CD14-positive monocyte (primary cell): Measurements from ENCODE around the gene SPOP. TPM values are rescaled to one million over a fixed set of nuclear protein-coding genes. Genes with fewer than 3 reads are reported as not detected.
A peak's percentile ranks its signal among the peaks of the same experiment; 100 is the strongest.

Source experiments
- DNase-seq, 3 donors: peaks; one replicate each; pipeline ENCODE4 v3.0.0-alpha.2; 2011 to 2022
- H2AFZ ChIP-seq: 2 replicates; pipeline ENCODE4 v1.6.0; 2012; ENCODE audit warnings: mild to moderate bottlenecking, low read depth, low read length, inconsistent platforms; ENCODE audit not compliant: insufficient read depth, poor library complexity, severe bottlenecking
- H3K27ac ChIP-seq, 2 donors: 1 replicate in 1 of 2; 2 replicates in 1 of 2; pipeline ENCODE4 v1.5.1; 2012 to 2013; ENCODE audit warnings: low read length in 2 of 2, control low read depth in 1 of 2, inconsistent platforms in 1 of 2, low read depth in 1 of 2, mild to moderate bottlenecking in 1 of 2
- H3K27me3 ChIP-seq, 2 donors: one replicate each; pipeline versions ENCODE4 v1.6.0 to v1.6.1; 2011 to 2013; ENCODE audit warnings: low read length in 2 of 2; ENCODE audit not compliant: control insufficient read depth in 2 of 2, insufficient read depth in 2 of 2
- H3K36me3 ChIP-seq, 2 donors: replicated peaks in 1 of 2; 1 replicate in 1 of 2; 2 replicates in 1 of 2; pipeline versions ENCODE4 v1.5.1 to v1.6.1; 2012 to 2013; ENCODE audit warnings: low read length in 2 of 2, control low read depth in 1 of 2, inconsistent platforms in 1 of 2, mild to moderate bottlenecking in 1 of 2; ENCODE audit not compliant: insufficient read depth in 2 of 2, control insufficient read depth in 1 of 2
- H3K4me1 ChIP-seq, 2 donors: 1 replicate in 1 of 2; 2 replicates in 1 of 2; pipeline versions ENCODE4 v1.5.1 to v1.6.1; 2012 to 2013; ENCODE audit warnings: low read length in 2 of 2, control low read depth in 1 of 2, inconsistent platforms in 1 of 2, mild to moderate bottlenecking in 1 of 2, moderate library complexity in 1 of 2; ENCODE audit not compliant: insufficient read depth in 2 of 2, control insufficient read depth in 1 of 2
- H3K4me2 ChIP-seq: replicated peaks from 2 replicates; pipeline ENCODE3; 2012; ENCODE audit warnings: low read length, moderate library complexity, mild to moderate bottlenecking; ENCODE audit not compliant: poor library complexity, severe bottlenecking; ENCODE audit errors: extremely low read depth
- H3K4me3 ChIP-seq, 3 experiments: fragments of 200-600 bp in 1 of 3; sonication (generic) in 1 of 3; replicated peaks in 1 of 3; 1 replicate in 2 of 3; 2 replicates in 1 of 3; pipeline ENCODE4 v1.5.1; 2011 to 2013; ENCODE audit warnings: low read length in 3 of 3, mild to moderate bottlenecking in 3 of 3, control low read depth in 2 of 3, low read depth in 2 of 3, inconsistent platforms in 1 of 3, moderate library complexity in 1 of 3
- H3K79me2 ChIP-seq: 2 replicates; pipeline ENCODE4 v1.6.0; 2012; ENCODE audit warnings: mild to moderate bottlenecking, control low read depth, inconsistent platforms, low read length, moderate library complexity; ENCODE audit not compliant: insufficient read depth
- H3K9ac ChIP-seq: 2 replicates; pipeline ENCODE4 v1.6.0; 2017; ENCODE audit warnings: low read length, mild to moderate bottlenecking; ENCODE audit not compliant: insufficient read depth, poor library complexity, severe bottlenecking
- H3K9me3 ChIP-seq, 2 donors: replicated peaks in 1 of 2; 1 replicate in 1 of 2; 2 replicates in 1 of 2; pipeline versions ENCODE4 v1.5.1 to v1.6.1; 2012 to 2013; ENCODE audit warnings: low read length in 2 of 2, control low read depth in 1 of 2; ENCODE audit not compliant: control insufficient read depth in 1 of 2, insufficient read depth in 1 of 2
- H4K20me1 ChIP-seq: 2 replicates; pipeline ENCODE4 v1.6.0; 2012; ENCODE audit warnings: mild to moderate bottlenecking, low read length, control low read depth, moderate library complexity; ENCODE audit not compliant: insufficient read depth
- H3K27ac Mint-ChIP-seq, 7 donors: one replicate each; pipeline ENCODE4 v1.8.0; 2020; ENCODE audit warnings: mild to moderate bottlenecking in 7 of 7, mixed read lengths in 7 of 7, moderate library complexity in 6 of 7, inconsistent platforms in 2 of 7
- H3K27me3 Mint-ChIP-seq, 3 donors: one replicate each; pipeline ENCODE4 v1.8.0; 2021 to 2022; ENCODE audit warnings: low read depth in 3 of 3, mild to moderate bottlenecking in 3 of 3, mixed read lengths in 3 of 3, moderate library complexity in 3 of 3, inconsistent platforms in 1 of 3
- H3K36me3 Mint-ChIP-seq, 2 donors: one replicate each; pipeline ENCODE4 v1.8.0; 2020; ENCODE audit warnings: mixed read lengths in 2 of 2, inconsistent platforms in 1 of 2, mild to moderate bottlenecking in 1 of 2
- H3K4me1 Mint-ChIP-seq: one replicate; pipeline ENCODE4 v1.8.0; 2020; ENCODE audit warnings: mild to moderate bottlenecking, mixed read lengths
- H3K4me3 Mint-ChIP-seq, 2 donors: one replicate each; pipeline ENCODE4 v1.8.0; 2020; ENCODE audit warnings: mild to moderate bottlenecking in 2 of 2, mixed read lengths in 2 of 2, moderate library complexity in 1 of 2
- H3K9me3 Mint-ChIP-seq, 7 donors: one replicate each; pipeline ENCODE4 v1.8.0; 2020 to 2022; ENCODE audit warnings: mixed read lengths in 7 of 7, mild to moderate bottlenecking in 6 of 7, moderate library complexity in 6 of 7, inconsistent platforms in 2 of 7
- CTCF ChIP-seq: fragments of 200-600 bp; IDR thresholded peaks from one replicate; pipeline ENCODE4 v1.8.0; 2022; ENCODE audit warnings: antibody characterized with exemption, mild to moderate bottlenecking
- WGBS: methylation state at CpG from one replicate; pipeline ENCODE4 v1.1.5; 2013; ENCODE audit warnings: missing lambda C conversion rate; ENCODE audit not compliant: insufficient coverage; 5-methylcytosine and 5-hydroxymethylcytosine counted together
- intact Hi-C, 2 donors: fragments of 100-400 bp; cut with micrococcal nuclease; formaldehyde crosslinking; loops; one replicate each; pipeline versions ENCODE4 v1.15.0 to v1.15.1; 2023
- polyA plus RNA-seq, 3 donors: library from polyadenylated mRNA; depleted of rRNA in 1 of 3; unstranded in 2 of 3; stranded (reverse) in 1 of 3; fragments of 300-500 nt in 2 of 3; fragments of >200 nt in 1 of 3; fragmentation: Illumina TruSeq in 2 of 3; gene quantifications; 1 replicate in 2 of 3; 2 replicates in 1 of 3; pipeline ENCODE4 v1.2.3, GENCODE V29; 2012 to 2021

The SPOP gene
- polyA plus RNA-seq, 3 donors, result 41.3 to 65.5 (median 63.2) TPM

- H3K4me1 Mint-ChIP-seq, result peaks cover 3% of the 10 kb centered on the region
Observed at GRCh38 chr17:49583889-49584288, 94.0 kb downstream of the SPOP start.

GRCh38 chr17:49583226-49583625 lies 94.7 kb downstream of the SPOP start:
- Histone ChIP-seq H3K27me3 (peaks cover 0 to 2% of the 10 kb centered on the region in 2 donors), H3K9ac (no peak overlapping the region), H3K27ac (no peak overlapping the region), H4K20me1 (no peaks in the 10 kb centered on the region), H3K9me3 (no peaks in the 10 kb centered on the region), H3K79me2 (no peaks in the 10 kb centered on the region), H3K4me3 (no peak overlapping the region), H3K4me2 (no peak overlapping the region), H3K36me3 (no peaks in the 10 kb centered on the region), H2AFZ (no peak overlapping the region), H3K4me1 (no peaks in the 10 kb centered on the region)
- TF ChIP-seq CTCF, result no peak
- no peak overlapping the region for H3K4me3 Mint-ChIP-seq
- peaks cover 6 to 7% (median 7%) of the 10 kb centered on the region in 3 donors for H3K27me3 Mint-ChIP-seq
- H3K4me1 Mint-ChIP-seq, result peaks cover 3% of the 10 kb centered on the region
- 100% methylated on average over 4 of the region's 5 CpGs for WGBS
- H3K9me3 Mint-ChIP-seq, result peaks cover 0 to 2% (median 0%) of the 10 kb centered on the region in 7 donors
- peaks cover 0 to 2% of the 10 kb centered on the region in 2 donors for H3K36me3 Mint-ChIP-seq
- intact Hi-C loops, result no loop called here
- DNase-seq, result no peak
- H3K27ac Mint-ChIP-seq, result peak overlapping the region in 1 of 7 donors; percentile 15

More at GRCh38 chr17:49583889-49584288, 94.0 kb downstream of the SPOP start:
- no peak overlapping the region for H3K27ac ChIP-seq
- no peak overlapping the region for H3K4me3 ChIP-seq
- Mint-ChIP-seq H3K27me3 (peaks cover under 1 to 3% (median 3%) of the 10 kb centered on the region in 3 donors), H3K9me3 (peaks cover 0 to 2% (median 0%) of the 10 kb centered on the region in 7 donors), H3K36me3 (peaks cover 0 to 2% of the 10 kb centered on the region in 2 donors), H3K4me3 (no peak overlapping the region), H3K27ac (peak overlapping the region in 3 of 7 donors; percentile 46 to 74 (median 46))
- 100% methylated on average over 3 of the region's 4 CpGs for WGBS
- intact Hi-C loops, result no loop called here
- no peaks in the 10 kb centered on the region for H3K79me2 ChIP-seq
- H2AFZ ChIP-seq, result no peak overlapping the region
- H3K36me3 ChIP-seq, result no peaks in the 10 kb centered on the region
- no peak for TF ChIP-seq CTCF
- H3K4me1 ChIP-seq, result no peaks in the 10 kb centered on the region
- DNase-seq, result no peak
- H3K9me3 ChIP-seq, result no peaks in the 10 kb centered on the region
- no peaks in the 10 kb centered on the region for H4K20me1 ChIP-seq
- no peaks in the 10 kb centered on the region for H3K27me3 ChIP-seq
- H3K4me2 ChIP-seq, result no peak overlapping the region
- H3K9ac ChIP-seq, result no peak overlapping the region
